HepG2 (cell line): ENCODE measurements around the gene CSH1. TPM values are rescaled to one million over a fixed set of nuclear protein-coding genes. Genes with fewer than 3 reads are reported as not detected.
"Not testable (repeated sequence)": the region's sequence is repeated elsewhere in the genome, so short reads cannot be mapped to it uniquely, and the experiment has no call there.

Source experiments
- ATAC-seq: fragments of 200-7000 bp; cut with Tn5 transposase; 3 replicates; pipeline ENCODE4 v1.9.1; 2020; ENCODE audit warnings: mild to moderate bottlenecking, moderate library complexity
- BruUV-seq: library from RNA; stranded (reverse); fragments of 400-500 nt; replicated peaks from 2 replicates; lab custom pipeline; 2021; lab: Mats Ljungman, UMichigan
- CTCF ChIA-PET: fragments of 300-600 bp; formaldehyde crosslinking; extraction: SDS; loops from one replicate; lab custom pipeline; 2021; ENCODE audit warnings: low total read pairs, inconsistent platforms, low intra/inter-chr PET ratio; lab: Yijun Ruan, JAX
- POLR2A ChIA-PET: fragments of 350-600 bp; sonication (Branson Sonifier 250); formaldehyde crosslinking; loops from one replicate; lab custom pipeline; 2020; ENCODE audit warnings: antibody characterized with exemption, inconsistent platforms; lab: Yijun Ruan, JAX
- DNase-seq: peaks from one replicate; pipeline ENCODE4 v3.0.0-alpha.2; 2015; ENCODE audit warnings: low spot score
- FAIRE-seq: peaks from 3 replicates; lab custom pipeline; 2011; peaks lifted over from hg19 to GRCh38; lab: Jason Lieb, UNC
- H2AFZ ChIP-seq: one replicate; pipeline ENCODE4 v1.6.1; 2011; ENCODE audit warnings: low read length, inconsistent platforms
- H3K27ac ChIP-seq: fragments of 300-600 bp; 3 replicates; pipeline ENCODE4 v1.8.0; 2011; ENCODE audit warnings: mixed run types, mild to moderate bottlenecking, mixed read lengths, low read length, inconsistent platforms; ENCODE audit not compliant: insufficient read depth; ENCODE audit errors: extremely low read length
- H3K27me3 ChIP-seq, 2 experiments: fragments of 200-600 bp in 1 of 2; 2 replicates in 1 of 2; 3 replicates in 1 of 2; pipeline versions ENCODE4 v1.6.0 to v1.8.0; 2011; ENCODE audit warnings: low read length in 2 of 2, mild to moderate bottlenecking in 2 of 2, moderate library complexity in 2 of 2, inconsistent platforms in 1 of 2; ENCODE audit not compliant: insufficient read depth in 2 of 2, control insufficient read depth in 1 of 2
- H3K36me3 ChIP-seq, 2 experiments: fragments of 200-600 bp in 1 of 2; replicated peaks in 1 of 2; 2 replicates in 1 of 2; 3 replicates in 1 of 2; pipeline versions ENCODE4 v1.5.1 to v1.8.0; 2011; ENCODE audit warnings: low read length in 2 of 2, inconsistent platforms in 1 of 2; ENCODE audit not compliant: insufficient read depth in 2 of 2, control insufficient read depth in 1 of 2
- H3K4me1 ChIP-seq: 2 replicates; pipeline ENCODE4 v1.5.1; 2012; ENCODE audit warnings: low read length, inconsistent platforms; ENCODE audit not compliant: insufficient read depth
- H3K4me2 ChIP-seq: 2 replicates; pipeline ENCODE4 v1.6.0; 2011; ENCODE audit warnings: low read depth, low read length, inconsistent platforms
- H3K4me3 ChIP-seq, 3 experiments: fragments of 200-600 bp in 1 of 3; sonication (generic), shearing (Covaris generic) in 1 of 3; replicated peaks in 1 of 3; 2 replicates each; pipeline ENCODE4 v1.5.1; 2011 to 2016; ENCODE audit warnings: low read length in 3 of 3, inconsistent platforms in 2 of 3, low read depth in 2 of 3, mild to moderate bottlenecking in 2 of 3, control low read depth in 1 of 3, mixed read lengths in 1 of 3; ENCODE audit not compliant: insufficient read depth in 1 of 3
- H3K79me2 ChIP-seq: one replicate; pipeline ENCODE4 v1.6.1; 2011; ENCODE audit warnings: low read length, inconsistent platforms; ENCODE audit not compliant: insufficient read depth
- H3K9ac ChIP-seq: 2 replicates; pipeline ENCODE4 v1.6.0; 2011; ENCODE audit warnings: mild to moderate bottlenecking, low read depth, low read length, inconsistent platforms; ENCODE audit not compliant: insufficient read depth
- H3K9me3 ChIP-seq: 2 replicates; pipeline ENCODE4 v1.5.1; 2012; ENCODE audit warnings: mild to moderate bottlenecking, low read length
- H4K20me1 ChIP-seq: 2 replicates; pipeline ENCODE4 v1.6.0; 2011; ENCODE audit warnings: inconsistent platforms, mild to moderate bottlenecking, low read length, moderate library complexity; ENCODE audit not compliant: insufficient read depth
- CTCF ChIP-seq: sonication (generic); formaldehyde crosslinking; IDR thresholded peaks from 2 replicates; pipeline ENCODE4 v1.5.0; 2020; ENCODE audit warnings: mild to moderate bottlenecking, missing genetic modification reagents, moderate library complexity
- IRX3 ChIP-seq: sonication (generic); formaldehyde crosslinking; IDR thresholded peaks from 2 replicates; pipeline ENCODE4 v1.8.1; 2023; ENCODE audit warnings: mild to moderate bottlenecking, low read depth, missing genetic modification reagents, borderline replicate concordance
- RORA ChIP-seq: sonication (generic); formaldehyde crosslinking; IDR thresholded peaks from 2 replicates; pipeline ENCODE4 v1.5.0; 2020; ENCODE audit warnings: mild to moderate bottlenecking, missing genetic modification reagents, moderate library complexity
- SMAD1 ChIP-seq: sonication (generic); formaldehyde crosslinking; IDR thresholded peaks from 2 replicates; pipeline ENCODE4 v1.4.0; 2020; ENCODE audit warnings: missing genetic modification reagents, low read depth, mild to moderate bottlenecking, borderline replicate concordance
- SMAD9 ChIP-seq: sonication (generic); formaldehyde crosslinking; IDR thresholded peaks from 2 replicates; pipeline ENCODE4 v1.5.1; 2020; ENCODE audit warnings: mild to moderate bottlenecking, missing genetic modification reagents
- SMC3 ChIP-seq: IDR thresholded peaks from 2 replicates; pipeline ENCODE4 v1.6.1; 2011; ENCODE audit warnings: low read length, improper control_type of control experiment
- STAG1 ChIP-seq: sonication (generic); formaldehyde crosslinking; IDR thresholded peaks from 2 replicates; pipeline ENCODE4 v1.4.0; 2020; ENCODE audit warnings: missing genetic modification reagents
- TSC22D2 ChIP-seq: sonication (generic); formaldehyde crosslinking; IDR thresholded peaks from 2 replicates; pipeline ENCODE4 v1.5.1; 2020; ENCODE audit warnings: missing genetic modification reagents, mild to moderate bottlenecking, borderline replicate concordance
- ZBTB43 ChIP-seq: sonication (generic); formaldehyde crosslinking; conservative IDR thresholded peaks from 2 replicates; pipeline ENCODE4 v1.4.0; 2020; ENCODE audit warnings: missing genetic modification reagents
- ZNF253 ChIP-seq: sonication (generic); formaldehyde crosslinking; IDR thresholded peaks from 2 replicates; pipeline ENCODE4 v1.8.0; 2022; ENCODE audit warnings: mild to moderate bottlenecking, missing genetic modification reagents, borderline replicate concordance
- ZNF678 ChIP-seq: sonication (generic); formaldehyde crosslinking; IDR thresholded peaks from 2 replicates; pipeline ENCODE4 v1.4.0; 2020; ENCODE audit warnings: mild to moderate bottlenecking, missing genetic modification reagents
- ZNF766 ChIP-seq: sonication (generic); formaldehyde crosslinking; IDR thresholded peaks from 2 replicates; pipeline ENCODE4 v1.5.0; 2020; ENCODE audit warnings: missing genetic modification reagents, borderline replicate concordance
- ZNF839 ChIP-seq: sonication (generic); formaldehyde crosslinking; IDR thresholded peaks from 2 replicates; pipeline ENCODE4 v1.4.0; 2020; ENCODE audit warnings: missing genetic modification reagents, mild to moderate bottlenecking, borderline replicate concordance
- WGBS: methylation state at CpG from one replicate; pipeline ENCODE4 v1.1.6; 2017; ENCODE audit warnings: low lambda C conversion rate; 5-methylcytosine and 5-hydroxymethylcytosine counted together
- in situ Hi-C: cut with HindIII; loops from 2 replicates; pipeline ENCODE4 v1.10.0; 2017; ENCODE audit warnings: low pct_unique_long_range_greater_than_20kb; ENCODE audit not compliant: extremely low pct_ligation_motif_present
- intact Hi-C: fragments of 100-400 bp; cut with micrococcal nuclease; formaldehyde crosslinking; loops from one replicate; pipeline ENCODE4 v1.10.0; 2022; ENCODE audit not compliant: unreplicated experiment
- polyA plus RNA-seq, 8 experiments: library from polyadenylated mRNA; depleted of rRNA in 3 of 8; stranded (reverse) in 7 of 8; unstranded in 1 of 8; fragments of >200 nt; fragmentation: Illumina TruSeq in 4 of 8; extraction: Trizol in 4 of 8; gene quantifications; 2 replicates each; pipeline versions ENCODE4 v1.2.1 to v1.2.3, GENCODE V29; 2011 to 2016; ENCODE audit warnings: low read depth in 4 of 8, missing spikeins in 1 of 8, mixed read lengths in 1 of 8; ENCODE audit not compliant: insufficient read depth in 1 of 8
- total RNA-seq, 5 experiments: library from RNA; depleted of rRNA; stranded (reverse); fragments of >200 nt; fragmentation: Illumina TruSeq; extraction: Trizol; gene quantifications; 2 replicates each; pipeline ENCODE4 v1.2.3, GENCODE V29; 2016; ENCODE audit warnings: low read depth in 1 of 5

CSH1 gene
- total and polyA plus RNA-seq, 2 of the 13 experiments (the other 11 are each of a cell fraction or from before 2014, with no cell fraction given): not detected

- H3K27ac ChIP-seq, H3K9me3 ChIP-seq, H2AFZ ChIP-seq, H3K36me3 ChIP-seq, POLR2A ChIA-PET, H3K79me2 ChIP-seq, H4K20me1 ChIP-seq, in situ Hi-C loops, H3K9ac ChIP-seq, H3K4me3 ChIP-seq, BruUV-seq, H3K4me2 ChIP-seq, H3K4me1 ChIP-seq: not testable (repeated sequence)
- ATAC-seq: peak; percentile 95
- peaks cover 1 to 24% of the 10 kb centered on the region in 2 experiments; a peak in 2 of 5 replicates for H3K27me3 ChIP-seq
- DNase-seq: peak; percentile 33
- WGBS: 31% methylated on average over 6 of the region's 7 CpGs
- TF ChIP-seq STAG1 (CRISPR knock-in tag): peak; percentile 25; the same call in 1 of the 2 replicates
- TF ChIP-seq CTCF (CRISPR knock-in tag): peak; percentile 49
- peak; percentile 8; the same call in 1 of the 2 replicates for TF ChIP-seq SMC3
- intact Hi-C loops: loop anchor here (10.0 kb wide), 1 partner anchor 442 kb away; no protein-coding TSS in a partner anchor
- CTCF ChIA-PET: interaction anchor here (1.7 kb wide), 1 partner anchor 15 kb away, joined by 4 read pairs; the partner anchor contains the start of gene GH2
- FAIRE-seq: peak; percentile 39
Observed at GRCh38 chr17:63866625-63867024, 29.7 kb downstream of the CSH1 start.

GRCh38 chr17:63859257-63859656 is 37.1 kb downstream of the CSH1 start:
- Histone ChIP-seq H3K4me1 (peaks cover 23% of the 10 kb centered on the region), H3K79me2 (no peaks in the 10 kb centered on the region), H3K4me2 (no peak overlapping the region), H3K27me3 (peaks cover 5 to 36% of the 10 kb centered on the region in 2 experiments; a peak in 3 of 5 replicates), H4K20me1 (no peaks in the 10 kb centered on the region), H3K36me3 (no peaks in the 10 kb centered on the region), H3K9ac (no peak overlapping the region), H3K4me3 (no peak overlapping the region), H3K27ac (no peak overlapping the region), H2AFZ (no peak overlapping the region), H3K9me3 (no peaks in the 10 kb centered on the region)
- ChIA-PET POLR2A (no interaction called here), CTCF (no interaction called here)
- ATAC-seq: no peak
- intact Hi-C loops (no loop called here), in situ Hi-C loops (no loop called here)
- FAIRE-seq: no peak
- TF ChIP-seq ZNF766 (CRISPR knock-in tag) (no peak), ZNF253 (CRISPR knock-in tag) (no peak), ZNF678 (no peak), IRX3 (CRISPR knock-in tag) (no peak), ZNF839 (no peak), SMAD9 (CRISPR knock-in tag) (no peak), RORA (no peak), TSC22D2 (CRISPR knock-in tag) (no peak), ZBTB43 (CRISPR knock-in tag) (no peak), SMAD1 (CRISPR knock-in tag) (no peak)
- 0% methylated on average over 1 of the region's 3 CpGs for WGBS
- no peak for DNase-seq
- BruUV-seq: no TSS peak
